ENCODE measurements around the gene TBL2.
"Not testable (repeated sequence)": the region's sequence is repeated elsewhere in the genome, so short reads cannot be mapped to it uniquely, and the experiment has no call there.

TBL2 gene

DNA sequence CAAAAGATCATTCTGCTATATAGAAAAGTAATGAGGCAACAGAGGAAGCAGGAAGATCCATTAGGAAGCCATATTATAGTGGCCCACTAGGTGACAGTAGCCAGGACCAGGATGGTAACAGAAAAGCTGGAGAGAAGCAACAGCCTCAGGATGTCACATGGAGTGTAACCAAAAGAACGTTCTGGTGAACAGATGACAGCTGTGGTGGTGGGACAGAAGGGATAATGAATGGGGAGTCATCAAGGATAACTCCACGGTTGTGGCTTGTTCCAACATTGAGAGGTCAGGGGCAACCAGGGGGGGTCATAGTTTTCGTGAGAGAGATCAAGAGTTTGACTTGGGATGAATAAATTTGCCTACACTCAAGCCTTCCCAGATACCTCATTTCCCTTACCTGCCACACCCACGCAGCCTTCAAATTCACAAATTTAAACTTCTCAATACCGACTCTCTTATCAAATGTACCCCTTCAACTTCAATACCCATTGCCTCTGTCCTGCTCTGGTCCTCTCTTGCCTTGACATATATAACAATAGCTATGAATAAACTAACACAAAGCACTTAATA, 9.3 kb downstream of the TBL2 start:
- no peak for DNase-seq

- DNase-seq: no peak
These were observed 10.3 kb downstream of the TBL2 start for GRCh38 chr7:73567846-73568685.

DNA sequence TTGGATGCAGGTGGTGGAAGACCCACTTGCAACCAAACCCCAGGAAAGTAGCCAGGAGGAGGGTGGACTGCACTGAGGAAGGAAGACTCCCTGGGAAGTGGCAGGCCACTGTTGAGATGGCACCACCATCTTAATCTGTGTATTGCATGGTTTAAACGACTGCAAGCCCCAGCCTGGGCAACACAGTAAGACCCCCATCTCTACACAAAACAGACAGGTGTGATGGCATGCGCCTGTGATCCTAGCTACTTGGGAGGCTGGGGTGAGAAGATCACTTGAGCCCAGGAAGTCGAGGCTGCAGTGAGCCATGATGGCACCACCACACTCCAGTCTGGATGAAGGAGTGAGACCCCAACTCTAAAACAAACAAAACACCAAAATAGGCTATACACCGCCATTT, 11.2 kb downstream of the TBL2 start:
- no peak for DNase-seq

- not testable (repeated sequence) for DNase-seq
These were observed 11.9 kb downstream of the TBL2 start for GRCh38 chr7:73566431-73566830.

DNA sequence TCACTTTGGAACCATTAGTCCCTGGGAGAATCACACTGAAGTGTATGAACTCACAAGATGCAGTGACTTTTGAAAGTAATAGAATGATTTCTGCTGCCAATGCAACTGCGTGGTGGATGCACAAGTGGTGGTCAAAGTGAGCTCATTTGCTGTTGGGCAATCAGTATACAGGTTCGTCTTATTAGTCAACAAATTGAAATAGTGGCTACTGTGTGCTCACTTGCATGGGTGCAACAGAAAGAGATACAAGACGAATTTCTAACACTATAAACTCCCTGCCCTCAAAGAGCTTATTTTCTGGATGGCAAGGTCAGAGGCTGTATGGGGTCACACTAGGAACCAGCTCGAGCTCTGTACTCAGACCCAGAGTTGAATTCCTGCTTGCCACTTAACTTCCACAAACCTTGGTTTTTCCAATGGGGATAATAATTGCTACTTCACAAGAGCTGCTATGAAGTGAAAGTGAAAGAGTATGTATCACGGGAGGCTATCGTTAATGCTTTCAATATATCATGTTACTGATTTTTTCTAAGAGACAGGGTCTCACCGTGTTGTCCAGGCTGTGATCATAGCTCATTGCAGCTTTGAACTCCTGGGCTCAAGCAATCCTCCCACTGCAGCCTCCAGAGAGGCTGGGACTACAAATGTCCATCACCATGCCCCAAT, 12.6 kb downstream of the TBL2 start:
- DNase-seq: no peak

- DNase-seq: peak; percentile 80
These were observed 18.1 kb downstream of the TBL2 start for GRCh38 chr7:73560109-73560835.

- DNase-seq: peak; percentile 71
These were observed 20.8 kb downstream of the TBL2 start, which contains the start of gene BCL7B for GRCh38 chr7:73557397-73558257. TSS of gene BCL7B (minus strand) at chr7:73557690. CDS start at chr7:73557578, 112 bp downstream.

GRCh38 chr7:73557108-73557396, 21.3 kb downstream of the TBL2 start:
- DNase-seq: peak; percentile 94

DNA sequence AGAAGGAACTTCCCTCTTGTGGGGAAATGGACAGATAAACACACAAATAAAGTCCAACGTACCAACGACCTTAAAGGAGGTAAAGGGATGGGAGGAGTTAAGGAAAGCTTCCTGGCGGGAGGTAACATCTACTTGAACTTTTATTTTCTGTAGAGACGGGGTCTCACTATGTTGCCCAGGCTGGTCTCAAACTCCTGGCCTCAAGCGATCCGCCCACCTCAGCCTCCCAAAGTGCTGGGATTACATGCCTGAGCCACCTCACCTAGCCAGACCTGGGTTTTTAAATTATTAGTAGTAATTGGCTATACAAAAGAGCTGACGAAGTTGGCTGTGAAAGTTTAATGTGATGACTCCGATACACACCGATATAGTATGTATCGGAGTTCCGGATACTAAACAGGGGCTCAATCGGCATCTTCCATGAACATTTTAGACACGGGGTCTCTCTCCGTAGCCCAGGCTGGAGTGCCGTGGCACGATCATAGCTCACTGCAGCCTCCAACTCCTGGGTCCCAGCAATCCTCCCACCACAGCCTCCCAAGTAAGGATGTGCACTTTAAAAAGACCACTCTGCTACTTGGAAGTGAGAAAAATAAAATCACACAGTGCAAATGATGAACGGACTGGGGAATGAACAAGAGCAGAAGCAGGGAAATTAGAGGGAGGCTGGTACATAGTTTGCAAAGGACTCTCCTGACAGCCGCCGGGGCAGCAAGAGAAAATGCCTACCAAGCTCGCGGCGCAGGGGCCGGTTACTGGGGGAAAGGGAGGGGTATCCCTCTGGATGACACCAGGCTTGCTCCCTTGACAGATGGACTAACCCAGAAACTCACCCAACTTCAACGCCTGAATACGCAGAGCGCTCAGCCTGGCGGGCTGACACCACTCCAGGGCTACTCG, 21.9 kb downstream of the TBL2 start:
- no peak for DNase-seq

- DNase-seq: peak; percentile 49
These were observed 22.9 kb downstream of the TBL2 start for GRCh38 chr7:73555411-73555982.

GRCh38 chr7:73550093-73550492, 28.3 kb downstream of the TBL2 start:
- DNase-seq: not testable (repeated sequence)

DNA sequence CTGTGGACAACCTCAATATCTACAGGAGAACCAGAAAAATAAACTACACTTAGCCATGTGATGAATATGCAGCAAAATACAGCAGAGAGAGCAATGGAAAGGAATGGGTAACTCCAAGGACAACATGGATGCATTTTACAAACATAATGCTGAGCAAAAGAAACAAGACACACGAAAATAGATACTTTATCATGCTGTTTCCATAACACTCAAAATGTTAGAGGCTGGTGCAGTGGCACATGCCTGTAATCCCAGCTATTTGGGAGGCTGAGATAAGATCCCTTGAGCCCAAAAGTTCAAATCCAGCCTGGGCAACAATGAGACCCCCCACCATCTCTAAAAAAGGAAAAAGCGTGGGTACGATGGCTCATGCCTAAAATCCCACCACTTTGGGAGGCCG, 29.2 kb downstream of the TBL2 start:
- no peak for DNase-seq

DNA sequence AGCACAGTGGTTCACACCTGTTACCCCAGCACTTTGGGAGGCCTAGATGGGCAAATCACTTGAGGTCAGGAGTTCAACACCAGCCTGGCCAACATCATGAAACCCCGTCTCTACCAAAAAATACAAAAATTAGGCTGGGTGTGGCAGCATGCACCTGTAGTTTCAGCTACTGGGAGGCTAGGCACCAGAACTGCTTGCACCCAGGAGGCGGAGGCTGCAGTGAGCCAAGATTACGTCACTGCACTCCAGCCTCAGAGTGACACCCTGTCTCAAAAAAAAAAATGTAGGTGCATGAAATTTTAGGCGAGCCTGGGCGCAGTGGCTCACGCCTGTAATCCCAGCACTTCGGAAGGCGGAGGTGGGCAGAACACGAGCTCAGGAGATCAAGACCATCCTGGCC, 30.5 kb downstream of the TBL2 start:
- no peak for DNase-seq

- DNase-seq: no peak
These were observed 33.7 kb downstream of the TBL2 start for GRCh38 chr7:73544678-73545077.

- DNase-seq: no peak
These were observed 36.7 kb downstream of the TBL2 start for GRCh38 chr7:73541722-73542121.

DNA sequence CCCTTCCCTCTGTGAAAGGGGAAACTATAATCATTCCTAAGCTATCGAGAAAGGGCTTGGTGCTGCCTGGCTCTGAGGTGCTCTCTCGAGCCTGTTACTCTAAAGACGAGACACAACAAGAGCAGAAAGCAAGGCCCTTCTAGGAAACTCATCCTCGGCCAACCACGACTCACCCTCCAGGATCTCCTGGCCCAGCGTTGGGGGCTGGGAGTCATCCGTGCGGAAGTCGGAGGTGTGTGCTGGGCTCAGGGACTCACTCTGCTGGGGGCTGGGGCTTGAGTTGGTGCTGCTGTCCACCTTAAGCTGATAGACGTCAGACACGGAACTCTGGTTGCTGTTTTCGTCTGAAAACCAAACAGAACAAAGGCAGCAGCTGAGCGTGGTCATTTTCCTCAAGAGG, 38.7 kb downstream of the TBL2 start:
- no peak for DNase-seq

GRCh38 chr7:73538510-73538909, 39.9 kb downstream of the TBL2 start:
- DNase-seq: not testable (repeated sequence)

- DNase-seq: no peak
These were observed 41.3 kb downstream of the TBL2 start for GRCh38 chr7:73537051-73537450.

DNA sequence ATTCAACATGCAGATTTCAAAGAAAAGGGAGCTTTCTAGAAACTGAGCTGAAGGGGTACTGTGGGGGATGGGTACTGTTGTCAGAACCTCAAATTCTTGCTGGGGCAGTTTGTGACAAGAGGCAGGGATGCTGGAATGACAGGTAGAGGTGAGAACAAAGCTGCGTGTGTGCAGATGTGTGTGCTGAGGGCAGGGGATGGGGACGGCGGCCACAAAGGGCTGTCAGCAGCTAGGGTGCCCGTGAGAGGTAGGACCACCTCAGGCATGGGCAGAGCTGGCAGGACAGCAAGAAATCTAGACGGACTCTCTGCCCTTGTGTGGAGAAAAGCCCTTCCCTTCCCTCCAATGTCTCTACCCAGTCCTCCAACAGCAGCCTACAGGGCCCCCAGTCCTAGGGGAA, 41.9 kb downstream of the TBL2 start:
- DNase-seq: no peak

GRCh38 chr7:73535918-73536317, 42.5 kb downstream of the TBL2 start:
- DNase-seq: not testable (repeated sequence)

DNA sequence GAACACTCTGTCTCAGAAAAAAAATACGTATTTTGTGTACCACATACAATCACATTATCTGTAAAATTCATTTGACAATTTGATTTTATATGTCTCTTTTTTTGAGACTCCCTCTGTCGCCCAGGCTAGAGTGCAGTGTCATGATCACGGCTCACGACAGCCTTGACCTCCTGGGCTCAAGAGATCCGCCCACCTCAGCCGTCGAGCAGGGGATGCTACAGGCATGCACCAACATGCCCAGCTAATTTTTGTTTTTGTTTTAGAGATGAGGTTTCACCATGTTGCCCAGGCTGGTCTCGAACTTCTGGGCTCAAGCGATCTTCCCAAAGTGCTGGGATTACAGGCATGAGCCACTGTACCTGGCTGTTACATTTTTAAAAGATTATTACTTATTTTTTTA, 44.6 kb downstream of the TBL2 start:
- no peak for DNase-seq
